GM23248 (cell line): Measurements from ENCODE around the gene PATJ. TPM values are rescaled to one million over a fixed set of nuclear protein-coding genes. Genes with fewer than 3 reads are reported as not detected.

Experiments used
- DNase-seq: peaks from one replicate; pipeline ENCODE4 v3.0.0-alpha.2; 2015
- H2AFZ ChIP-seq: fragments of 200-600 bp; sonication (generic); 2 replicates; pipeline ENCODE4 v1.6.1; 2016; ENCODE audit warnings: antibody characterized with exemption
- H3F3A ChIP-seq: fragments of 200-600 bp; sonication (generic); 2 replicates; pipeline ENCODE4 v1.6.1; 2016; ENCODE audit warnings: mild to moderate bottlenecking, antibody characterized with exemption, mixed run types; ENCODE audit not compliant: insufficient read depth
- H3K27ac ChIP-seq: fragments of 200-600 bp; sonication (generic); 2 replicates; pipeline ENCODE4 v1.5.1; 2016; ENCODE audit warnings: mild to moderate bottlenecking
- H3K27me3 ChIP-seq: fragments of 200-600 bp; sonication (generic); replicated peaks from 2 replicates; pipeline ENCODE4 v1.6.1; 2016; ENCODE audit warnings: mild to moderate bottlenecking; ENCODE audit not compliant: insufficient read depth
- H3K36me3 ChIP-seq: fragments of 200-600 bp; sonication (generic); 2 replicates; pipeline ENCODE4 v1.6.1; 2016; ENCODE audit warnings: low read depth, mild to moderate bottlenecking
- H3K4me1 ChIP-seq: fragments of 200-600 bp; sonication (generic); 2 replicates; pipeline ENCODE4 v1.6.1; 2016; ENCODE audit warnings: mild to moderate bottlenecking; ENCODE audit not compliant: insufficient read depth
- H3K4me2 ChIP-seq: fragments of 200-600 bp; sonication (generic); one replicate; pipeline ENCODE4 v1.6.1; 2016; ENCODE audit warnings: mild to moderate bottlenecking; ENCODE audit not compliant: unreplicated experiment
- H3K4me3 ChIP-seq: fragments of 200-600 bp; sonication (generic); 2 replicates; pipeline ENCODE4 v1.5.1; 2016; ENCODE audit warnings: mild to moderate bottlenecking
- H3K79me2 ChIP-seq: fragments of 200-600 bp; sonication (generic); 2 replicates; pipeline ENCODE4 v1.6.1; 2016; ENCODE audit warnings: mild to moderate bottlenecking; ENCODE audit not compliant: insufficient read depth
- H3K9ac ChIP-seq: fragments of 200-600 bp; sonication (generic); 2 replicates; pipeline ENCODE4 v1.6.1; 2016; ENCODE audit warnings: mild to moderate bottlenecking
- H3K9me2 ChIP-seq: fragments of 200-600 bp; sonication (generic); 2 replicates; pipeline ENCODE4 v1.6.1; 2016; ENCODE audit warnings: mixed run types, mild to moderate bottlenecking, moderate library complexity; ENCODE audit not compliant: insufficient read depth
- H3K9me3 ChIP-seq: fragments of 200-600 bp; sonication (generic); one replicate; pipeline ENCODE4 v1.6.1; 2017; ENCODE audit warnings: low read depth
- H4K20me1 ChIP-seq: fragments of 200-600 bp; sonication (generic); 2 replicates; pipeline ENCODE4 v1.6.0; 2016; ENCODE audit not compliant: insufficient read depth
- EZH2 ChIP-seq: fragments of 200-600 bp; sonication (generic); IDR thresholded peaks from 2 replicates; pipeline ENCODE4 v1.6.1; 2018; ENCODE audit warnings: antibody characterized with exemption, mild to moderate bottlenecking; ENCODE audit not compliant: insufficient read depth, poor library complexity, severe bottlenecking
- EZH2phosphoT487 ChIP-seq: fragments of 200-600 bp; sonication (generic); IDR thresholded peaks from 2 replicates; pipeline ENCODE4 v1.6.1; 2018; ENCODE audit warnings: antibody characterized with exemption, moderate library complexity, mild to moderate bottlenecking, low read depth; ENCODE audit not compliant: insufficient read depth
- WGBS, 2 experiments: methylation state at CpG; one replicate each; pipeline ENCODE4 v1.1.6; 2015 to 2017; ENCODE audit warnings: low lambda C conversion rate in 2 of 2, low coverage in 1 of 2; ENCODE audit errors: missing lambda C conversion rate in 2 of 2; 5-methylcytosine and 5-hydroxymethylcytosine counted together
- in situ Hi-C: fragments of 300-500 bp; cut with MboI; formaldehyde crosslinking; loops from 2 replicates; pipeline ENCODE4 v1.15.0; 2020
- polyA plus RNA-seq: library from polyadenylated mRNA; unstranded; fragments of >200 nt; fragmentation: Nextera tagmentation; extraction: Ambion mirVana; gene quantifications from 2 replicates; pipeline ENCODE4 v1.2.1, GENCODE V29; 2016
- total RNA-seq: library from RNA; depleted of rRNA; stranded (reverse); fragments of >200 nt; shearing (Covaris generic); gene quantifications from 2 replicates; pipeline ENCODE4 v1.2.3, GENCODE V29; 2014

PATJ gene
- total and polyA plus RNA-seq, 2 experiments from 2014 or later: 5.3 to 6.1 TPM

DNA sequence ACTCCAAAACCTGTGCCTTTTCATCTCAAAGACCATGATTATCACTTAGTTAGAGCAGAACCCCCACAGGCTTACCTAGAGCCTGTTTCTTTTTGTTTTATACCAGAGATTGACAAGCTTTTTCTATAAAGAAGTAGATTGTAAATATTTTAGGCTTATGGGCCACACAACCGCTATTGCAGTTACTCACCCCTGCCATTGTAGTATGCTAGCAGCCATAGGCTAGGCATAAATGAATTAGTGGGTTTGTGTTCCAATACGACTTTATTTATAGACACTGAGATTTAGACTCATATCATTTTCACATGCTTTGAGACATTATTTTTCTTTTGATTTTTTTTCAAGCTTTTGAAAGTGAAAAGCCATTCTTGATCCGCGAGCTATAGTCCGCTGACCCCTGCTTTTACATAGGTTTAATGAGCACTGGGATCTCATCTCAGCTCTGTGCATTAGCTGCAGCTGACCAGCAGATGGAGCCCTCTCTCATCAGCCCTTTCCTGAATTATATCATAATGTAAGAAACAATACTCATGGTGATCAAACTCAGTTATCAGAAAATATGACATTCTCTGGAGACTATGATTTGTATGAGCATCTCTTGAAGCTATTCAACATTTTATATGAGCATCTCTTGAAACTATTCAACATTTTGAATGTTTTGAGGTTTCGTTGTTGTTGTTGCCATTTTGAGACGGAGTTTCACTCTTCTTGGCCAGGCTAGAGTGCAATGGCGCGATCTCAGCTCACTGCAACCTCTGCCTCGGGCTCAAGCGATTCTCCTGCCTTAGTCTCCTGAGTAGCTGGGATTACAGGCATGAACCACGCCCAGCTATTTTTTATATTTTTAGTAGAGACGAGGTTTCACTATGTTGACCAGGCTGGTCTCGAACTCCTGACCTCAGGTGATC lies 340.4 kb downstream of the PATJ start:
- H3K27me3 ChIP-seq: no peaks in the 10 kb centered on the region
- no peaks in the 10 kb centered on the region for H3K4me1 ChIP-seq
- no peaks in the 10 kb centered on the region for H3K79me2 ChIP-seq
- in situ Hi-C loops: no loop called here
- H4K20me1 ChIP-seq: no peaks in the 10 kb centered on the region
- no peaks in the 10 kb centered on the region for H3K9me2 ChIP-seq
- no peak overlapping the region for H3K4me3 ChIP-seq
- no peak overlapping the region for H2AFZ ChIP-seq
- no peaks in the 10 kb centered on the region for H3F3A ChIP-seq
- no peak overlapping the region for H3K9ac ChIP-seq
- no peak overlapping the region for H3K4me2 ChIP-seq
- H3K36me3 ChIP-seq: no peaks in the 10 kb centered on the region
- TF ChIP-seq EZH2phosphoT487: no peak
- TF ChIP-seq EZH2: no peak
- H3K9me3 ChIP-seq: no peaks in the 10 kb centered on the region
- no peak overlapping the region for H3K27ac ChIP-seq
- peak; percentile 65 for DNase-seq
- WGBS, 2 experiments: 76 to 80% methylated on average over 14 of the region's 14 CpGs

DNA sequence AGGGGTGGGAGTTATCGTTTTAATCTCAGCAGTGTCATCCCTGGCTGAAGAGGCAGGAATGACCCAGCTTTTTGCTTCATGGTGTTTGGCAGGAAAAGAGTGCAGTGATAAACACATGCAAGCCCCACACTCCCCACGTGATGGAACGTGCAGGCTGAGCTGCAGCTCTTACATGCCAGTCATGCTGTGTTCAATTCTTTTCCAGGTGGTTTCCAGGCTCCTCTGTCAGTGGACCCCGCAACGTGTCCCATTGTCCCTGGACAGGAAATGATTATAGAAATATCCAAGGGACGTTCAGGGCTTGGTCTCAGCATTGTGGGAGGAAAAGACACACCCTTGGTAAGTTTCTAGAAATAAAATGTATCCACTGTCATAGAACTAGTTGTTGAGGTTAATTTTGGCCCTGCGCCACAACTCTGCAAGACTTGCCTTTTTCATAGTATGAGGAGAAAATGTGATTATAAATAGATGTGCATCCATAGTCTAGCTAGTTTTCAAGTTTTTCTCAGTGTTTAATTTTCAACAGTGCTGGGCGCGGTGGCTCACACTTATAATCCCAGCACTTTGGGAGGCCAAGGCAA lies 342.1 kb downstream of the PATJ start:
- no peaks in the 10 kb centered on the region for H3K27me3 ChIP-seq
- H3K4me2 ChIP-seq: no peak overlapping the region
- H3F3A ChIP-seq: no peaks in the 10 kb centered on the region
- peak; percentile 8 for DNase-seq
- no peaks in the 10 kb centered on the region for H4K20me1 ChIP-seq
- H3K4me1 ChIP-seq: no peaks in the 10 kb centered on the region
- H3K36me3 ChIP-seq: no peaks in the 10 kb centered on the region
- no peaks in the 10 kb centered on the region for H3K79me2 ChIP-seq
- WGBS, 2 experiments: 67 to 75% methylated on average over 9 of the region's 9 CpGs
- H2AFZ ChIP-seq: no peak overlapping the region
- no peaks in the 10 kb centered on the region for H3K9me2 ChIP-seq
- no peaks in the 10 kb centered on the region for H3K9me3 ChIP-seq
- TF ChIP-seq EZH2 (no peak), EZH2phosphoT487 (no peak)
- in situ Hi-C loops: no loop called here
- H3K4me3 ChIP-seq: no peak overlapping the region
- H3K9ac ChIP-seq: no peak overlapping the region
- H3K27ac ChIP-seq: no peak overlapping the region

DNA sequence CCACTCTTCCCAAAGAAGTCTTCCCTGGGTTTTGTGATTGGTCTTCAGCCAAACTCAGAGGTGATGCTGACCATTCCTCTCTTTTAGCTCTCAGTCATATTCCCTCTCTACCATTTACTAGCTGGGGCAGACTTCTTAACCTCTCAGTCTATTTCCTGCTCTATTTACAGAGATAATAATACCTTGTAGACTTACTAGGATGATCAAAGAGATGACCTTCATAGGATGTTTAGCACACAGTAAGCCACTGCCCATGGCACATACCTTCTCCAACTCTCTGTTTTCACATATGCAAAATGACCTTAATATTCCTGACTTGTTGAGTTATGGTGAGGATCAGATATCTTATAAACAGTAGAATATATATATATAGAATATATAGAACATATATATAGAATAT lies 346.2 kb downstream of the PATJ start:
- H3K4me1 ChIP-seq: no peaks in the 10 kb centered on the region
- H3K4me2 ChIP-seq: no peak overlapping the region
- no peak for DNase-seq
- H3K79me2 ChIP-seq: no peaks in the 10 kb centered on the region
- no peak for TF ChIP-seq EZH2phosphoT487
- no peak for TF ChIP-seq EZH2
- H2AFZ ChIP-seq: no peak overlapping the region
- H3K9me3 ChIP-seq: no peaks in the 10 kb centered on the region
- H3K9me2 ChIP-seq: no peaks in the 10 kb centered on the region
- H3K4me3 ChIP-seq: no peak overlapping the region
- in situ Hi-C loops: no loop called here
- H3K27ac ChIP-seq: no peak overlapping the region
- no peak overlapping the region for H3K9ac ChIP-seq
- H4K20me1 ChIP-seq: no peaks in the 10 kb centered on the region
- no peaks in the 10 kb centered on the region for H3F3A ChIP-seq
- H3K36me3 ChIP-seq: no peaks in the 10 kb centered on the region
- H3K27me3 ChIP-seq: no peaks in the 10 kb centered on the region

DNA sequence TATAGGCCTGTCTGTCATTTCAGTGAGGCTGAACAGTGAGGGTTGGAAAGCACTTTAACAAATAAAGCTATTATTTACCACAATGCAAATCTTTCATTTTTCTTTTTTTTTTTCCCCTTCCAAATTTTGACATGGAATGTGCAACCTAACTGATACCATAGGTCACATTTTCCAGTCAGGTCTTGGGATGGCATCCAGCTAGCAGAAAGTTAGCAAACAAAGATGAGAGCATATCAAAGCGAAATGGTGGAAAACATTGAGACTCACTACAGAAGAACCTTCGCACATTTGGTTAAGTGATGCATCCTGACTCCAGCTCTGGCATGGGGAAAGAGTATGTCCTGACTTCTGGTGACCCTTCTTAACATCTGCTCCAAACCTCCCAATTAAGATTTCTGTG lies 347.3 kb downstream of the PATJ start:
- in situ Hi-C loops: no loop called here
- Histone ChIP-seq H3F3A (no peaks in the 10 kb centered on the region), H3K4me2 (no peak overlapping the region), H3K27ac (no peak overlapping the region), H3K9ac (no peak overlapping the region), H2AFZ (no peak overlapping the region), H3K79me2 (no peaks in the 10 kb centered on the region), H4K20me1 (no peaks in the 10 kb centered on the region), H3K36me3 (no peaks in the 10 kb centered on the region), H3K4me3 (no peak overlapping the region), H3K27me3 (no peaks in the 10 kb centered on the region), H3K4me1 (no peaks in the 10 kb centered on the region), H3K9me2 (no peaks in the 10 kb centered on the region), H3K9me3 (no peaks in the 10 kb centered on the region)
- TF ChIP-seq EZH2 (no peak), EZH2phosphoT487 (no peak)
- WGBS, 2 experiments: 83 to 94% methylated on average over 2 of the region's 2 CpGs
- DNase-seq: no peak
